Glutamatergic neuron (in vitro differentiated cells): Measurements from ENCODE around the gene EMILIN3. TPM values are rescaled to one million over a fixed set of nuclear protein-coding genes. Genes with fewer than 3 reads are reported as not detected.

Experiments used
- DNase-seq: peaks from one replicate; pipeline ENCODE4 v3.0.0; 2022
- H3K27ac Mint-ChIP-seq: one replicate; pipeline ENCODE4 v1.8.0; 2020; ENCODE audit warnings: mild to moderate bottlenecking, mixed read lengths, inconsistent platforms; ENCODE audit not compliant: unreplicated experiment
- H3K27me3 Mint-ChIP-seq: one replicate; pipeline ENCODE4 v1.8.0; 2020; ENCODE audit warnings: mild to moderate bottlenecking, moderate library complexity, mixed read lengths, inconsistent platforms; ENCODE audit not compliant: unreplicated experiment
- H3K36me3 Mint-ChIP-seq: one replicate; pipeline ENCODE4 v1.8.0; 2020; ENCODE audit warnings: mild to moderate bottlenecking, mixed read lengths, inconsistent platforms; ENCODE audit not compliant: unreplicated experiment
- H3K4me1 Mint-ChIP-seq: one replicate; pipeline ENCODE4 v1.8.0; 2020; ENCODE audit warnings: mild to moderate bottlenecking, low read depth, mixed read lengths, inconsistent platforms; ENCODE audit not compliant: unreplicated experiment
- H3K4me3 Mint-ChIP-seq: one replicate; pipeline ENCODE4 v1.8.0; 2020; ENCODE audit warnings: mild to moderate bottlenecking, mixed read lengths, inconsistent platforms; ENCODE audit not compliant: unreplicated experiment
- H3K9me3 Mint-ChIP-seq: one replicate; pipeline ENCODE4 v1.8.0; 2020; ENCODE audit warnings: mild to moderate bottlenecking, moderate library complexity, mixed read lengths, inconsistent platforms; ENCODE audit not compliant: unreplicated experiment
- total RNA-seq: library from RNA; stranded (reverse); fragmentation: NEBNext Ultra II Directional; extraction: Animal tissue kit (Norgen Biotek cat#: 25700); gene quantifications from one replicate; pipeline ENCODE4 v1.2.1, GENCODE V29; 2021; ENCODE audit not compliant: unreplicated experiment
- TF ChIP-seq, protein P1 (sequence below): fragments of 200-600 bp; sonication (generic); IDR thresholded peaks from one replicate; pipeline ENCODE4 v1.5.0; 2021; ENCODE audit not compliant: partially characterized antibody, unreplicated experiment

The EMILIN3 gene
- total RNA-seq, 1 donor from 2014 or later: not detected

DNA sequence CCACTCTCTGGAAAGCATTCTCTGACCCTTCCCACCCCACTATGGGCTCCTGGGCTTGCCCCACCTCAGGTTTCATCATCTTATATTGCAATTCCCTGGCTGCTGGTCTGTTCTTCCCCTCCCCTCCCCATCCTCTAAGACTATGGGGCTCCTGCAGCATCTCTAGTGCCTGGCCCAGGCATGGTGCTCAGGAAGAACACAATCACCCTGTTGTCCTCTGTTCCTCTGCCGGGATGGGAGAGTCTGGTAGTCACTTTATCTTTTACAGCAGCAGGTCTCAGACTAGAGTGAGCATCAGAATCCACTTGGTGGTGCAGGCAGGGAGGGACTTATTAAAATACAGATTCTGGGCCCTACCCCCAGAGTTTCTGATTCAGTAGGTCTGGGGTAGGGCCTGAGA lies 31.0 kb downstream of the EMILIN3 start:
- Mint-ChIP-seq H3K36me3 (no peaks in the 10 kb centered on the region), H3K4me3 (no peak overlapping the region), H3K27me3 (peaks cover 2% of the 10 kb centered on the region), H3K9me3 (peaks cover 1% of the 10 kb centered on the region), H3K4me1 (no peaks in the 10 kb centered on the region), H3K27ac (no peak overlapping the region)
- TF ChIP-seq, protein P1, sequence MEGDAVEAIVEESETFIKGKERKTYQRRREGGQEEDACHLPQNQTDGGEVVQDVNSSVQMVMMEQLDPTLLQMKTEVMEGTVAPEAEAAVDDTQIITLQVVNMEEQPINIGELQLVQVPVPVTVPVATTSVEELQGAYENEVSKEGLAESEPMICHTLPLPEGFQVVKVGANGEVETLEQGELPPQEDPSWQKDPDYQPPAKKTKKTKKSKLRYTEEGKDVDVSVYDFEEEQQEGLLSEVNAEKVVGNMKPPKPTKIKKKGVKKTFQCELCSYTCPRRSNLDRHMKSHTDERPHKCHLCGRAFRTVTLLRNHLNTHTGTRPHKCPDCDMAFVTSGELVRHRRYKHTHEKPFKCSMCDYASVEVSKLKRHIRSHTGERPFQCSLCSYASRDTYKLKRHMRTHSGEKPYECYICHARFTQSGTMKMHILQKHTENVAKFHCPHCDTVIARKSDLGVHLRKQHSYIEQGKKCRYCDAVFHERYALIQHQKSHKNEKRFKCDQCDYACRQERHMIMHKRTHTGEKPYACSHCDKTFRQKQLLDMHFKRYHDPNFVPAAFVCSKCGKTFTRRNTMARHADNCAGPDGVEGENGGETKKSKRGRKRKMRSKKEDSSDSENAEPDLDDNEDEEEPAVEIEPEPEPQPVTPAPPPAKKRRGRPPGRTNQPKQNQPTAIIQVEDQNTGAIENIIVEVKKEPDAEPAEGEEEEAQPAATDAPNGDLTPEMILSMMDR: no peak
- no peak for DNase-seq

DNA sequence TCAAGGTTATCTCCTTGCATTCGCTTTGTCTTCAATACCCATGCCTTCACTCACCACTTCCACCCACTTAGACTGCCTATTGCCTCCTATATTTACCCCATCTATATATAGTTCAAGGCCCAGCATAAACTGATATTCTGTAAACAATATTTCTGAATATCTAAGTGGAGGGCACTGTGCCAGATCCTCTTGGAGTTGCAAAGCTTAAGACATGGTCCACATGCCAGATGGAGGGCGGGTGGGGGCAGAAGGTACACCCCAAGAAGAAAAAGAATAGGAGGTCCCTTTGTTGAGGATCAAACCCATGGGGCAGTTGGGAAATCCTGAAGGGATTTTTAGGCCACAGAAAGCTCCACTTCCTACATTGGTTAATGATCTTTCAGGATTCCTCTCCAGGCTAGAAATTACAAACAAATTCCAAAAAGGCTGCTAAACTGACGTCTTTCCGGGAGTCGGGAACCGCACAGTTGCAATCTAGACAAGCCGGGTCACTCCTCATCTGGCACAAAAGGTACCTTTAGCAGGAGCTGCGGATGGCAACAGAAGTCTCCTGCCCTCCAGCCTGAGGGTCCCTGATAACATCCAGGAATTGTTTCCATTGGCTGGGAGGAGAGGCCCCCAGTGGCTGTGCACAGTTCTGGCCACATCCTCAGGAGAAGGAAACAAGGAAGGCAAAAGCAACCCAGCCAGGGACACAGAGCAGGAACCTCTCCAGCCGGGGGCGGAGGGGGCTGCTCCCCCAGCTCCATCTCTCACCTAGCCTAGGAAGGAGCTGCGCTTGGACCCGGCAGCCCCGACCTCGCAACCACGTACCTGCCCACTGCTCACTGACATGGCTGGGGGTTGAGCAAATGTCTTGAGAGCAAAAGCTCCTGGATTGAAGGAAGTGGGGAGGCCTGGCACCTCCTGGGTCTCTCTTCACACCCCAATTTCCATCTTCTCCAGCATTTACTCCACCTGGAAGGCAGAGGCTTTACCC lies 31.9 kb downstream of the EMILIN3 start:
- TF ChIP-seq, protein P1: no peak
- no peak overlapping the region for H3K27ac Mint-ChIP-seq
- no peak overlapping the region for H3K4me3 Mint-ChIP-seq
- H3K27me3 Mint-ChIP-seq: peaks cover 5% of the 10 kb centered on the region
- no peaks in the 10 kb centered on the region for H3K36me3 Mint-ChIP-seq
- no peaks in the 10 kb centered on the region for H3K4me1 Mint-ChIP-seq
- no peak for DNase-seq
- H3K9me3 Mint-ChIP-seq: peaks cover 1% of the 10 kb centered on the region

DNA sequence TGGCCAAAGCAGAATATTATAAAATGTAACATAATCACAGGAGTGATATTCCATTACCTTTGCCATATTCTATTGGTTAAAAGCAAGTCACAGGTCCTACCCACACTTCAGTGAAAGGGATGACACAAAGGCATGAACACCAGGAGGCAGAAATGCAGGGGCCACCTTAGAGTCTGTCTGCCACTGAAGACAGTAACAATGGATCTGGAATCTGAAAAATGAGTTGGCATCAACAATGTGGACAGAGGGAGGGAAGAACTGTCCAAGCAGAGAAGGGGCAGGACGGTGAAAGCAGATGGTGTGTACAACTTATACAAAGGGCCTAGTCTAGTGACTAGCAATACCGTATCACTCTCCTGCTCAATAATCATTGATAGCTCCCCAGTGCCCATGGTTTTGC lies 32.6 kb downstream of the EMILIN3 start:
- Mint-ChIP-seq H3K36me3 (no peaks in the 10 kb centered on the region), H3K4me1 (no peaks in the 10 kb centered on the region), H3K9me3 (peaks cover 1% of the 10 kb centered on the region), H3K27me3 (peaks cover 5% of the 10 kb centered on the region), H3K27ac (no peak overlapping the region), H3K4me3 (no peak overlapping the region)
- TF ChIP-seq, protein P1: no peak
- DNase-seq: no peak

DNA sequence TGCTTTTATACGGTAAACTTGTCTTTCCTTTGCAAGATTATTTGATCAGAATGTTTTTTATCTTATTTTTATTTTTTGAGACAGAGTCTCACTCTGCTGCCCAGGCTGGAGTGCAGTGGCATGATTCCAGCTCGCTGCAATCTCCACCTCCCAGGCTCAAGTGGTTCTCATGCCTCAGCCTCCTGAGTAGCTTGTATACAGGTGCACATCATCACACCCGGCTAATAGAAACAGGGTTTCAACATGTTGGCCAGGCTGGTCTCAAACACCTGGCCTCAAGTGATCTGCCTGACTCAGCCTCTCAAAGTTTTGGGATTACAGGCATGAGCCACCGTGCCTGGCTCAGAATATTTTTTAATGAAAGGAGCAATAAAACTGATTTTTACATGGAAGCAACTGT lies 34.9 kb downstream of the EMILIN3 start:
- TF ChIP-seq, protein P1: no peak
- Mint-ChIP-seq H3K4me3 (no peak overlapping the region), H3K27me3 (peaks cover 3% of the 10 kb centered on the region), H3K4me1 (no peaks in the 10 kb centered on the region), H3K9me3 (peaks cover 1% of the 10 kb centered on the region), H3K27ac (no peak overlapping the region), H3K36me3 (no peaks in the 10 kb centered on the region)
- no peak for DNase-seq

DNA sequence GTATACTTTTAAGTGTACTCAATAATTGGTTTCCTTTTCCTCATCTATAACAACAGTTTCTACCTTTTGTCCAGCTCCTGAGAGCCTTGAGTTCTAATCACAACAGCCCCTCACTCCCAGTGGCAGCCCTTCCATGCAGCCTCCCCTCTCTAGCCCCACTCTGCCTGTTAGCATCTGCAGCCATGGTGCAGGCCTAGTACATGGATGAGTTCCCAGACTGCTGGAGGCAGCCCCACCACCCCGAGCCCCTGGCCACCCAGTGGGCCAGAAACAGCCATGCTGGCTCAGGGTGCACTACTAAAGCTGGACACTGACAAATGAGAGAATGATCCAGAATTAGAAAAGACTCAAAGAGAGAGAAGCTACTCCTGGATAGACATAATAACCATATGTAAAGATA lies 35.7 kb downstream of the EMILIN3 start:
- Mint-ChIP-seq H3K27me3 (peaks cover 4% of the 10 kb centered on the region), H3K4me3 (no peak overlapping the region), H3K27ac (no peak overlapping the region)

More for the DNA sequence above, 35.7 kb downstream of the EMILIN3 start:
- Mint-ChIP-seq H3K36me3 (no peaks in the 10 kb centered on the region), H3K4me1 (no peaks in the 10 kb centered on the region), H3K9me3 (peaks cover 1% of the 10 kb centered on the region)
- DNase-seq: no peak
- TF ChIP-seq, protein P1: no peak
